DND-41 (cell line): ENCODE measurements around the gene DLG1.

Source experiments
- ATAC-seq: fragments of 200-7000 bp; cut with Tn5 transposase; 3 replicates; pipeline ENCODE4 v1.9.1; 2021; ENCODE audit warnings: low read depth; ENCODE audit not compliant: insufficient read depth
- DNase-seq: peaks from one replicate; pipeline ENCODE4 v3.0.0-alpha.2; 2020
- H2AFZ ChIP-seq: 2 replicates; pipeline ENCODE4 v1.6.0; 2012; ENCODE audit warnings: low read depth, low read length
- H3K27ac ChIP-seq: 2 replicates; pipeline ENCODE4 v1.5.1; 2012; ENCODE audit warnings: low read length, inconsistent platforms
- H3K27me3 ChIP-seq: fragments of 200-600 bp; sonication (generic); 2 replicates; pipeline ENCODE4 v1.6.0; 2012; ENCODE audit warnings: low read length, mild to moderate bottlenecking, inconsistent platforms; ENCODE audit not compliant: insufficient read depth, poor library complexity
- H3K36me3 ChIP-seq: 2 replicates; pipeline ENCODE4 v1.5.1; 2012; ENCODE audit warnings: low read length, inconsistent platforms; ENCODE audit not compliant: insufficient read depth
- H3K4me1 ChIP-seq: 2 replicates; pipeline ENCODE4 v1.5.1; 2012; ENCODE audit warnings: mild to moderate bottlenecking, low read length; ENCODE audit not compliant: insufficient read depth
- H3K4me2 ChIP-seq: 2 replicates; pipeline ENCODE4 v1.6.0; 2012; ENCODE audit warnings: mild to moderate bottlenecking, moderate library complexity, low read length, inconsistent platforms; ENCODE audit not compliant: insufficient read depth
- H3K4me3 ChIP-seq, 2 experiments: fragments of 200-600 bp in 1 of 2; shearing (Covaris generic) in 1 of 2; 2 replicates each; pipeline ENCODE4 v1.5.1; 2012 to 2016; ENCODE audit warnings: inconsistent platforms in 2 of 2, low read length in 2 of 2, mild to moderate bottlenecking in 2 of 2, low read depth in 1 of 2, moderate library complexity in 1 of 2
- H3K79me2 ChIP-seq: 2 replicates; pipeline ENCODE4 v1.6.0; 2012; ENCODE audit warnings: low read length, inconsistent platforms; ENCODE audit not compliant: insufficient read depth
- H3K9ac ChIP-seq: 2 replicates; pipeline ENCODE4 v1.6.0; 2012; ENCODE audit warnings: low read depth, mild to moderate bottlenecking, inconsistent platforms, low read length, moderate library complexity
- H3K9me3 ChIP-seq: 2 replicates; pipeline ENCODE4 v1.5.1; 2012; ENCODE audit warnings: low read length, moderate library complexity, mild to moderate bottlenecking, inconsistent platforms; ENCODE audit not compliant: insufficient read depth, severe bottlenecking
- H4K20me1 ChIP-seq: 2 replicates; pipeline ENCODE4 v1.6.0; 2012; ENCODE audit warnings: low read length; ENCODE audit not compliant: insufficient read depth
- EZH2 ChIP-seq: IDR thresholded peaks from 3 replicates; pipeline ENCODE4 v1.6.1; 2012; ENCODE audit warnings: borderline replicate concordance, low read depth, mild to moderate bottlenecking, moderate library complexity, low read length, inconsistent platforms; ENCODE audit not compliant: severe bottlenecking
- TF ChIP-seq, protein P1 (sequence below): IDR thresholded peaks from 2 replicates; pipeline ENCODE4 v1.5.1; 2012; ENCODE audit warnings: borderline replicate concordance, low read length, moderate library complexity, mild to moderate bottlenecking; ENCODE audit not compliant: poor library complexity, severe bottlenecking; ENCODE audit errors: extremely low read depth

The DLG1 gene

DNA sequence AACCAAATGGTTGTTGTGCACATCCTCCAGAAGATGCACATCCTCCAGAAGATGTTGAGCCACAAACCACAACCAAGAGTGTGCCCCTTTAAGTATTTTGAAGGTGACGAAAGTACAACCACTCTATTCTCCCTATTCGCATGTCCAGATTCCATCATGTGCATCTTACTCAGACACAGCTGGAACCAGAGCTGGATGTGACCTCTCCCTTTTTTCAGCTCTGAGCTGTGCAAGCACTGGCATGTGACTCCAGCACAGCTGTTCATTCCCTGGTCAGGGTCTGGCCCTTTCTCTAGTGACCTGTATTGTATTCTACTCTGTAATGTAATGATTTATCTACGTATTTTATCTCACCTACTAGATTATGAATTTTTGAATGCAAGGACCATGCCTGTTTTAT lies 29.3 kb upstream of the DLG1 start:
- Histone ChIP-seq H3K79me2 (no peaks in the 10 kb centered on the region), H3K27ac (no peak overlapping the region), H3K9me3 (no peaks in the 10 kb centered on the region), H2AFZ (no peak overlapping the region), H3K4me1 (no peaks in the 10 kb centered on the region), H3K4me3 (no peak overlapping the region), H4K20me1 (no peaks in the 10 kb centered on the region), H3K4me2 (no peak overlapping the region), H3K27me3 (peaks cover 11% of the 10 kb centered on the region), H3K9ac (no peak overlapping the region), H3K36me3 (no peaks in the 10 kb centered on the region)
- TF ChIP-seq EZH2 = no peak
- TF ChIP-seq, protein P1, sequence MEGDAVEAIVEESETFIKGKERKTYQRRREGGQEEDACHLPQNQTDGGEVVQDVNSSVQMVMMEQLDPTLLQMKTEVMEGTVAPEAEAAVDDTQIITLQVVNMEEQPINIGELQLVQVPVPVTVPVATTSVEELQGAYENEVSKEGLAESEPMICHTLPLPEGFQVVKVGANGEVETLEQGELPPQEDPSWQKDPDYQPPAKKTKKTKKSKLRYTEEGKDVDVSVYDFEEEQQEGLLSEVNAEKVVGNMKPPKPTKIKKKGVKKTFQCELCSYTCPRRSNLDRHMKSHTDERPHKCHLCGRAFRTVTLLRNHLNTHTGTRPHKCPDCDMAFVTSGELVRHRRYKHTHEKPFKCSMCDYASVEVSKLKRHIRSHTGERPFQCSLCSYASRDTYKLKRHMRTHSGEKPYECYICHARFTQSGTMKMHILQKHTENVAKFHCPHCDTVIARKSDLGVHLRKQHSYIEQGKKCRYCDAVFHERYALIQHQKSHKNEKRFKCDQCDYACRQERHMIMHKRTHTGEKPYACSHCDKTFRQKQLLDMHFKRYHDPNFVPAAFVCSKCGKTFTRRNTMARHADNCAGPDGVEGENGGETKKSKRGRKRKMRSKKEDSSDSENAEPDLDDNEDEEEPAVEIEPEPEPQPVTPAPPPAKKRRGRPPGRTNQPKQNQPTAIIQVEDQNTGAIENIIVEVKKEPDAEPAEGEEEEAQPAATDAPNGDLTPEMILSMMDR = no peak
- peak; percentile 49; the same call in 2 of the 3 replicates for ATAC-seq
- peak; percentile 6 for DNase-seq

DNA sequence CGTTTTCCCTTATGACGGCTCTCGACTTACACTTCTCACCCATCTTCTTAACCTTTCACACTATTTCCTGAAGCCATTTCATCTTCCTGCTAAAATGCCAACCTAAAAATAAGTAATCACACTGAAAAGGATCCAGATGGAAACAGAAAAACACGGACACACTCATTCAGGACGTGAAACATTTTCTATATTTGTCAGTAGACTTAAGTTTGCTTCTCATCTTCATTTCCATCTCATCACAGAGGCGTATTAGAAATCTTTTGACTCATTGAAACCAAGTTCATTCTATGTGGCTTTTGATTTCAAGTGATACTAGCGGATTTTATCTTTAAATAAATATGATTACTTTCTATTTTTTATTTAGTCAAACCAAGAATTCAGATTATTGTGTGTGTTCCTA lies 27.4 kb upstream of the DLG1 start:
- no peak overlapping the region for H3K4me3 ChIP-seq
- no peaks in the 10 kb centered on the region for H3K9me3 ChIP-seq
- H3K36me3 ChIP-seq = no peaks in the 10 kb centered on the region
- H3K4me1 ChIP-seq = no peaks in the 10 kb centered on the region
- H3K4me2 ChIP-seq = no peak overlapping the region
- no peak for ATAC-seq
- no peaks in the 10 kb centered on the region for H4K20me1 ChIP-seq
- TF ChIP-seq EZH2 = no peak
- TF ChIP-seq, protein P1 = no peak
- no peak for DNase-seq
- no peaks in the 10 kb centered on the region for H3K79me2 ChIP-seq
- H3K9ac ChIP-seq = no peak overlapping the region
- H2AFZ ChIP-seq = no peak overlapping the region
- H3K27me3 ChIP-seq = peaks cover 4% of the 10 kb centered on the region
- no peak overlapping the region for H3K27ac ChIP-seq

DNA sequence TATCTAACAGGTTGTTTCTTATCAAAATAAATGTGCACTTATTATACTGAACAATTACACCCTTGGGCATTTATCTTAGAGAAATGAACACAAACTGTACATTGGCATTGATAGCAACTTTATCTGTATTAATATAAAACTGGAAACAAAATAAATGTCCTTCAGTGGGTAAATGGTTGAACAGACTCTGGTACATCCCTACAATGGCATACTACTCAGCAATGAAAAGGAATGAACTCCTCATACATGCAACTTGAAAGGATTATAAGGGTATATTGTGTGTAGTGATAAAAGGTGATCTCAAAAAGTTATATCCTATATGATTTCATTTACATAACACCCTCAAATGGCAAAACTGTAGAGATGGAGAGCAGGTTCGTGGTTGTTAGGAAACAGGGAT lies 23.7 kb upstream of the DLG1 start:
- no peak for DNase-seq
- Histone ChIP-seq H3K27ac (no peak overlapping the region), H3K4me3 (no peak overlapping the region), H3K79me2 (no peaks in the 10 kb centered on the region), H3K9me3 (no peaks in the 10 kb centered on the region), H3K9ac (no peak overlapping the region), H3K36me3 (no peaks in the 10 kb centered on the region), H3K27me3 (peaks cover 10% of the 10 kb centered on the region), H3K4me1 (no peaks in the 10 kb centered on the region), H4K20me1 (no peaks in the 10 kb centered on the region), H3K4me2 (no peak overlapping the region), H2AFZ (no peak overlapping the region)
- TF ChIP-seq EZH2 = no peak
- TF ChIP-seq, protein P1 = no peak
- no peak for ATAC-seq

DNA sequence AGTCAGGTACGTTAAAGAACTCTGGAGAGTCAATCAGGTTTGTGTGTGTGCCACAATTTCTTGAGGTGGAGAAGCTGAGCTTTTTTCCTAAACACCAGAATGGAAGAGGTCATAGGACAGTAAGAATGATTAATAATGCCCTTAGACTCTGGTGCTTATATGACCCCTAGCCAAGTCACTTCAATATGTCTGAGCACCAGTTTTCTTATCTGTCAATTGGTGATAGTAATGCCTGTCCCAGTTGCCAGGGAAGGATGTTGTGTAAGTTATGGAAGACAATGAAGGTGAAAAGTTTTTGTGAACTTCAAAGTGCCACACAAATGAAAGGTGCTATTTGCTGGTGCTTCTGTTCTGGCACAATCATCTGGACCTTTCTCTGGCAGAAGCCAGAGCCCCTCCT lies 22.2 kb upstream of the DLG1 start:
- TF ChIP-seq EZH2 = no peak
- TF ChIP-seq, protein P1 = no peak
- Histone ChIP-seq H2AFZ (no peak overlapping the region), H3K4me2 (no peak overlapping the region), H3K27me3 (peaks cover 10% of the 10 kb centered on the region), H3K4me1 (no peaks in the 10 kb centered on the region), H4K20me1 (no peaks in the 10 kb centered on the region), H3K79me2 (no peaks in the 10 kb centered on the region), H3K27ac (no peak overlapping the region), H3K36me3 (no peaks in the 10 kb centered on the region), H3K9ac (no peak overlapping the region), H3K9me3 (no peaks in the 10 kb centered on the region), H3K4me3 (no peak overlapping the region)
- ATAC-seq = no peak
- no peak for DNase-seq
